22Rv1 (cell line): ENCODE measurements around the gene GALNT18.

Experiments
- H3K27ac ChIP-seq: fragments of 450-650 bp; 2 replicates; pipeline ENCODE4 v1.5.1; 2017
- ZFX ChIP-seq: fragments of 450-650 bp; IDR thresholded peaks from 2 replicates; pipeline ENCODE4 v1.6.1; 2017; ENCODE audit warnings: antibody characterized with exemption, borderline replicate concordance
- TF ChIP-seq, protein P1 (sequence below): fragments of 450-650 bp; IDR thresholded peaks from 2 replicates; pipeline ENCODE4 v1.5.1; 2017; ENCODE audit warnings: mild to moderate bottlenecking

The GALNT18 gene

DNA sequence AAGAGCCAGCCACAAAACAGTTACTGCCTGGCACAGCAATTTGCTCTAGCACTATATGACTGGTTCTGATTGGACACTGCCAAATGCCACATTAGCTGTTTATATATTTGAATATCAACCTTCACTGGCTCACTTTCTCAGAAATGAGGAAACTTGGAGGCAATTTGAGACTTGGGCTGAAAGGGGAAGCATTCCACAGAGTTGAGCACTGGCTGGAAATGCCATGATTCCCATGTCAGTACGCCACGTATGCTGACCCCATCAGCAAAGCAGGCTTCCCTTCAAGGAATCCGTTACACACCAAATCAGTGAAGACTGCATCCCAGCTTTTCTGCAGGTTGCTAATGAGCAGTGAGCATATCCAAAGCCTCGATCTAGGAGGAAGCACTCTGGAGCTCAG is 34.7 kb downstream of the GALNT18 start:
- H3K27ac ChIP-seq: no peak overlapping the region
- TF ChIP-seq, protein P1, sequence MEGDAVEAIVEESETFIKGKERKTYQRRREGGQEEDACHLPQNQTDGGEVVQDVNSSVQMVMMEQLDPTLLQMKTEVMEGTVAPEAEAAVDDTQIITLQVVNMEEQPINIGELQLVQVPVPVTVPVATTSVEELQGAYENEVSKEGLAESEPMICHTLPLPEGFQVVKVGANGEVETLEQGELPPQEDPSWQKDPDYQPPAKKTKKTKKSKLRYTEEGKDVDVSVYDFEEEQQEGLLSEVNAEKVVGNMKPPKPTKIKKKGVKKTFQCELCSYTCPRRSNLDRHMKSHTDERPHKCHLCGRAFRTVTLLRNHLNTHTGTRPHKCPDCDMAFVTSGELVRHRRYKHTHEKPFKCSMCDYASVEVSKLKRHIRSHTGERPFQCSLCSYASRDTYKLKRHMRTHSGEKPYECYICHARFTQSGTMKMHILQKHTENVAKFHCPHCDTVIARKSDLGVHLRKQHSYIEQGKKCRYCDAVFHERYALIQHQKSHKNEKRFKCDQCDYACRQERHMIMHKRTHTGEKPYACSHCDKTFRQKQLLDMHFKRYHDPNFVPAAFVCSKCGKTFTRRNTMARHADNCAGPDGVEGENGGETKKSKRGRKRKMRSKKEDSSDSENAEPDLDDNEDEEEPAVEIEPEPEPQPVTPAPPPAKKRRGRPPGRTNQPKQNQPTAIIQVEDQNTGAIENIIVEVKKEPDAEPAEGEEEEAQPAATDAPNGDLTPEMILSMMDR: no peak
- no peak for TF ChIP-seq ZFX

DNA sequence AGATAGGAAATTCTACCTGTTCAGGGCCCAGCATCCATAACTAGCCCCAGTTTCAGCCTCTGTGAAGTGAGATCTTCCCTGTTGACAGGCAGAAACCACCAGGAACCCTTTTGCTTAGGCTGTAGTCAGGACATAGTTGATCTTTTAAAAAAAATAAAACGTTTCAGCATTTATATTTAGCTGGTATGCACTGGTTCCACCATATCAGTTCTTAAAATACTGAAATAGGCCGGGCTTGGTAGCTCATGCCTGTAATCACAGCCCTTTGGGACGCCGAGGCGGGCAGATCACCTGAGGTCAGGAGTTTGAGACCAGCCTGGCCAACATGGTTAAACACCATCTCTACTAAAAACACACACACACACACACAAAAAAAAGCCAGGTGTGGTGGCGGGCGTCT is 35.3 kb downstream of the GALNT18 start:
- TF ChIP-seq ZFX: no peak
- TF ChIP-seq, protein P1: no peak
- H3K27ac ChIP-seq: no peak overlapping the region

DNA sequence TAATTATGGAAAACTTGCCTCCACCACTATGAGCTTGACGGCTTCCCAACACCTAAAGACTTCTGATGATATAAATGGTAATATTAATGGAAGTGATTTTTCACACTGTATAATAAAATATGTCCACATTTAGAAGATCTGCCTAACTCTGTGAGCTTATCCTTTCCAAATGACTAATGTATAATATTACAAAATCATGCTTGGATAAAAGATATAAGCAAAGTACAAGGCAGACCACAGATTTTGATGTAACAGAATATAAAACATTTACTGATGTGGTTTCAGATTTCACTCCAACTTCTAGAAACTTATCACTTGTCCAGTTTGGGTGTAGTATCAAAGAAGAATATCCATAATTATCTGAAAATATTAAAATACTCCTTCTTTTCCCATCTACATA is 36.9 kb downstream of the GALNT18 start:
- H3K27ac ChIP-seq: no peak overlapping the region
- TF ChIP-seq, protein P1: no peak
- no peak for TF ChIP-seq ZFX

DNA sequence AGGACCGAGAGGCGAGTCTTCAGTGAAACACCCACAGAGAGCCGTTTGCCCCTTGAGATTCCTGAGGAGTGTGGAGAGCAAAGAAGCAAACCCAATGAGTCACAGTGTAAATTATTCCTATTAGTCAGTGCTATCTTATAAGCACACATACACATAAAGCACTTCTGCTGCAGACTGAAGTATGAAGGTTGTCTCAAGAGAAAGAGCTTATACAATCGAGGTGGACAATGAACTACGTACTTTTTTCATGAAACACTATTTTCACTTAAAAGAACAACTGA is 37.3 kb downstream of the GALNT18 start:
- H3K27ac ChIP-seq: no peak overlapping the region
- no peak for TF ChIP-seq ZFX

DNA sequence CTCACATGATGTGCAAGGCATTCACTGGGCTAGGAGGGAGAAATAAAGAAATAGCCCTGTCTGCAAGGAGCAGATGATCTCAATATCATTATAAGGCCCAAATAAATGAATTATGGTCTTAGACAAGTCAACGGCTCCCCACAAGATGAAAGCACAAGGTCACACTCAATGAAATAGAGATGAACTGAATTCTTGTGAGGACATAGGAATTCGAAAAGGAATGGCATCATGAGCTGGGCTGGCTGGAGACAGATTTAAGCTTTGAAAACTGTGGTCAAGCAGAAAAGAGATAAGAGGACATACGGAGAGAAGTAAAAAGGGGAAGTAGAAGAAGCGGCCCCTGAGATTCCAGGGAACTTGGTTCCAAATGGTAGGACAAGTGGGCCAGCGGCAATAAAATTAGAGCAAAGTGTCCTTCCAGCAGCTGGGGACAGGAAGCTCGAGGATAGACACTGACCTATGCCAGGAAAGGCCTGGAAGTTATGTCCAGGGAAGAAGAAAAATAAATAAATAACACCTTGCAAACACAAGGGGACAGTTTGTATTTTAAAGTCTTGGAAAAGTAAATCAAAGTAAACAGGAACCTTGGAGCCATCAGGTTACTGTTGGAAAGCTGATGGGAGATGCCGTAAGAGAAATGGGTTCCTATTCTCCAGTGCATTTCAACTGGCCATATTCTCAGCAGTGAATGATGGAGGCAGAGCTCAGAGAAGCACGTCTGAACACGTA is 37.8 kb downstream of the GALNT18 start:
- H3K27ac ChIP-seq: no peak overlapping the region
- no peak for TF ChIP-seq ZFX
- TF ChIP-seq, protein P1: no peak

DNA sequence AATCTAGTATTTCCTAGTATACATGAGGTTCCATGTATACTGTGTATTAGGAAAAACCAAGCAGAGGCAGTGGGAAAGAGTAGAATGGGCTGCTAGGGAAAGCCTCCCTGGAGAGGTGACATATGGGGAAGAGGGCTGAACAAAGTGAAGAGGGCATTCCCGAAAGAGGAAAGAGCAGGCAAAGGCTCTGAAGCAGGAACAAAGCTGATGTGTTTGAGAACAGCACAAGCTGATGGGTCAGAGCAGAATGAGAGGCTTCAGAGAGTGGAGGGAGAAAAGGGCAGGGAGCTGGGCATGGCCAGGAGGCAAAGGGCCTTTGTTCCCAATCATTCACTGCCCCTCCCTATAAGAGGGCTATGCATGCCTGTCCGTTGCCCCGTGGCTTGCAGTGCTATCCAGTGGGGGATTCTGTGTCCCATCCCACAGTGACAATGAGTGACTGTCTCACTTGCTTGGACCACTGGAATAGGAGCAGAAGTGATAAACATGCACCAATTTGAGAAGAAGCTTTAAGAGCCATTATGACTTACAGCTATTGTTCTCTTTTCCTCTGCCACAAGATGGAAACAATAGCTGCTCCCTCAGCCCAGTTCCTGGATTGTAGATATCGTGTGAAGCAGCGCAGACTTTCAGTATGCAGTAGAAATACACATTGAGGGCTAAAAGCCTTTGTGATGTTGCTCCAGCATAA is 39.6 kb downstream of the GALNT18 start:
- H3K27ac ChIP-seq: no peak overlapping the region
- no peak for TF ChIP-seq ZFX
- TF ChIP-seq, protein P1: no peak

DNA sequence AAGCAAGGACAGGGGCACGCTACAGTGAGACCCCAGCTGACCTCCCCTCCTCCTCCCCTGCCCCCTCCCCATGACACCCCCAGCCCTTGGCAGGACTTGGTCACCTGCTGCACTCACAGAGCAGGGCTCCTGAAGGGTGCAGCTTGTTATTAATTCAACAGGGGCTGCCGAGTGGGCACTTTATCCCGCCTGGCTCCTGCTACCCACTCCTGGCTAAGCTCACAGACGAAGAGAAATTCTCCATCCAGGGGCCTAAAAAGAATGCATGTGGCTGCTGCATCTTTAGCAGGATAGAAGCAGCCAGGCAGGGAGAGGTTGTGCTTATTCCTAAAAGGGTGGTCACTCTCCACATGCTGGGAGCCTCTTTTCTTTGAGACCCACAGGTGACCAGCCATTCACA is 40.3 kb downstream of the GALNT18 start:
- no peak for TF ChIP-seq ZFX
- TF ChIP-seq, protein P1: no peak
- H3K27ac ChIP-seq: no peak overlapping the region
